Ishikawa (cell line): ENCODE measurements around the gene TSPEAR.

ENCODE experiments used
- CEBPB ChIP-seq: IDR thresholded peaks from 2 replicates; pipeline ENCODE4 v1.6.1; 2012
- CREB1 ChIP-seq: IDR thresholded peaks from 2 replicates; pipeline ENCODE4 v1.6.1; 2012; ENCODE audit warnings: low read depth
- EGR1 ChIP-seq: IDR thresholded peaks from 2 replicates; pipeline ENCODE4 v1.6.1; 2012
- EP300 ChIP-seq: IDR thresholded peaks from 2 replicates; pipeline ENCODE4 v1.6.1; 2012; ENCODE audit warnings: borderline replicate concordance
- FOXM1 ChIP-seq: IDR thresholded peaks from 2 replicates; pipeline ENCODE4 v1.6.1; 2012; ENCODE audit warnings: low read depth, borderline replicate concordance
- NFIC ChIP-seq: IDR thresholded peaks from 2 replicates; pipeline ENCODE4 v1.6.1; 2012
- RAD21 ChIP-seq: IDR thresholded peaks from 2 replicates; pipeline ENCODE4 v1.6.1; 2012; ENCODE audit warnings: low read depth
- TAF1 ChIP-seq: IDR thresholded peaks from 2 replicates; pipeline ENCODE4 v1.6.1; 2012; ENCODE audit warnings: low read depth, mild to moderate bottlenecking
- TCF12 ChIP-seq: IDR thresholded peaks from 2 replicates; pipeline ENCODE4 v1.6.1; 2012; ENCODE audit warnings: low read depth
- TEAD4 ChIP-seq: IDR thresholded peaks from 2 replicates; pipeline ENCODE4 v1.6.1; 2012
- YY1 ChIP-seq: IDR thresholded peaks from 2 replicates; pipeline ENCODE4 v1.6.1; 2012; ENCODE audit warnings: low read depth
- ZBTB7A ChIP-seq: IDR thresholded peaks from 2 replicates; pipeline ENCODE4 v1.6.1; 2012; ENCODE audit warnings: low read depth
- TF ChIP-seq, protein P1 (sequence below): IDR thresholded peaks from 2 replicates; pipeline ENCODE4 v1.6.1; 2012
- TF ChIP-seq, protein P2 (sequence below): IDR thresholded peaks from 2 replicates; pipeline ENCODE4 v1.6.1; 2012
- TF ChIP-seq, protein P3 (sequence below): IDR thresholded peaks from 2 replicates; pipeline ENCODE4 v1.6.1; 2012; ENCODE audit warnings: low read depth, mild to moderate bottlenecking

Gene TSPEAR

DNA sequence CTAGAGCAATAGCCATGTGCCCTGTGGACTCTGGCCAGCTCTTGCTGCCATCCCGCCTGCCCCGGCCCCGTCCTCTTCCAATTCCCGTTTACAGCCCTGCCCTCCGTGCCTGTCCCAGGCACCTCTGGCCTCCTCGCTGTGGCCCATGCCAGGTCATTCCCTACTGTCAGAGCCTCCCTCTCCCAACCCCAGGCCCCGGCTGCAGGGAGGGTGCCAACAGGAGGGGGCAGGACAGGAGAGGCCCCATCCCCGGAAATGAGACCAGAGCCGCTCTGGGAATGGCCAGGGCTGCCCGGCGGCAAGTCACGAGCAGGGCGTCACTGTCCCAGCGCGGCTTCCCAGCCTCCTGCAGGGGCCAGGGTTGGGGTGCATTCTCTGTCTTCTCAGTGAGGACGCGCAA lies 23.5 kb upstream of the TSPEAR start:
- TF ChIP-seq, protein P1, sequence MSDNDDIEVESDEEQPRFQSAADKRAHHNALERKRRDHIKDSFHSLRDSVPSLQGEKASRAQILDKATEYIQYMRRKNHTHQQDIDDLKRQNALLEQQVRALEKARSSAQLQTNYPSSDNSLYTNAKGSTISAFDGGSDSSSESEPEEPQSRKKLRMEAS: no peak
- TF ChIP-seq TEAD4 (no peak), NFIC (no peak), FOXM1 (no peak), CEBPB (no peak), RAD21 (no peak), TAF1 (no peak), EGR1 (no peak), EP300 (no peak), YY1 (no peak)

DNA sequence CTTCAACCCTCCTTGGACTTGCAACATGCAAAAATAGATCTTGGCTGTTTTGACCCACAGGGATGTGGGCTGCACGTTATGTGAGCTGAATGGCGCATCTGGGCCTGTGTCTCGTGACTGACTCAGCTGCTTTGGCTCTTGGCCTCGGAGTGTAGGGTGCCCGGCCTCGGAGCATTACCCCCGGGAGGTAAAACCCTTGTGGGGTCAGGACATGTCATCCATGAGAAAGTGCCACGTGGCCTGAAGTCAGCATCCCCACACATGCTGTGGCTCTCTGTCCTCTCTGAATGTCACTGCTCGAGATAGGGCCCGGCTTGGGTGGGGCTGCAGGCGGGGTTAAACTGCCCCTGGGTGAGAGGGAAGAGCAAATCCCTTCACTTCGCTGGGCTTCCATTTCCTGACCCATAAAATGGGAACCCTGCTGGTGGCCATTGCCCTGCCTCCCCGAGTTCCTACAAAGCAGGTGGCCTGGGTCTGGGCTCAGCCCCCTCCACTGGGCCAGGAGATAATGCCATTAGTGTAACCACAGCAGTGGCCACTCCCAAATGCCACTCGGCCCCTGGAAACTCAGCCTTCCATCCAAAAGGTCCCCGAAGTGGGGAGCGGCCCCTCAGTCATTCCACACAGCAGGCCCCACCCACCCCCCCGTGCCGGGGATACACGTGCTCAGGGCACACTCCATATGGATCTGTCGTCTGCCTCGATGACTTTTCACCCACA lies 22.8 kb upstream of the TSPEAR start:
- TF ChIP-seq TCF12 (no peak), CEBPB (no peak), ZBTB7A (no peak), YY1 (no peak), TAF1 (no peak), FOXM1 (no peak), TEAD4 (no peak), CREB1 (no peak)
- TF ChIP-seq, protein P2, sequence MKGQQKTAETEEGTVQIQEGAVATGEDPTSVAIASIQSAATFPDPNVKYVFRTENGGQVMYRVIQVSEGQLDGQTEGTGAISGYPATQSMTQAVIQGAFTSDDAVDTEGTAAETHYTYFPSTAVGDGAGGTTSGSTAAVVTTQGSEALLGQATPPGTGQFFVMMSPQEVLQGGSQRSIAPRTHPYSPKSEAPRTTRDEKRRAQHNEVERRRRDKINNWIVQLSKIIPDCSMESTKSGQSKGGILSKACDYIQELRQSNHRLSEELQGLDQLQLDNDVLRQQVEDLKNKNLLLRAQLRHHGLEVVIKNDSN: no peak
- TF ChIP-seq, protein P1: no peak
- TF ChIP-seq, protein P3, sequence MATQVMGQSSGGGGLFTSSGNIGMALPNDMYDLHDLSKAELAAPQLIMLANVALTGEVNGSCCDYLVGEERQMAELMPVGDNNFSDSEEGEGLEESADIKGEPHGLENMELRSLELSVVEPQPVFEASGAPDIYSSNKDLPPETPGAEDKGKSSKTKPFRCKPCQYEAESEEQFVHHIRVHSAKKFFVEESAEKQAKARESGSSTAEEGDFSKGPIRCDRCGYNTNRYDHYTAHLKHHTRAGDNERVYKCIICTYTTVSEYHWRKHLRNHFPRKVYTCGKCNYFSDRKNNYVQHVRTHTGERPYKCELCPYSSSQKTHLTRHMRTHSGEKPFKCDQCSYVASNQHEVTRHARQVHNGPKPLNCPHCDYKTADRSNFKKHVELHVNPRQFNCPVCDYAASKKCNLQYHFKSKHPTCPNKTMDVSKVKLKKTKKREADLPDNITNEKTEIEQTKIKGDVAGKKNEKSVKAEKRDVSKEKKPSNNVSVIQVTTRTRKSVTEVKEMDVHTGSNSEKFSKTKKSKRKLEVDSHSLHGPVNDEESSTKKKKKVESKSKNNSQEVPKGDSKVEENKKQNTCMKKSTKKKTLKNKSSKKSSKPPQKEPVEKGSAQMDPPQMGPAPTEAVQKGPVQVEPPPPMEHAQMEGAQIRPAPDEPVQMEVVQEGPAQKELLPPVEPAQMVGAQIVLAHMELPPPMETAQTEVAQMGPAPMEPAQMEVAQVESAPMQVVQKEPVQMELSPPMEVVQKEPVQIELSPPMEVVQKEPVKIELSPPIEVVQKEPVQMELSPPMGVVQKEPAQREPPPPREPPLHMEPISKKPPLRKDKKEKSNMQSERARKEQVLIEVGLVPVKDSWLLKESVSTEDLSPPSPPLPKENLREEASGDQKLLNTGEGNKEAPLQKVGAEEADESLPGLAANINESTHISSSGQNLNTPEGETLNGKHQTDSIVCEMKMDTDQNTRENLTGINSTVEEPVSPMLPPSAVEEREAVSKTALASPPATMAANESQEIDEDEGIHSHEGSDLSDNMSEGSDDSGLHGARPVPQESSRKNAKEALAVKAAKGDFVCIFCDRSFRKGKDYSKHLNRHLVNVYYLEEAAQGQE: no peak

DNA sequence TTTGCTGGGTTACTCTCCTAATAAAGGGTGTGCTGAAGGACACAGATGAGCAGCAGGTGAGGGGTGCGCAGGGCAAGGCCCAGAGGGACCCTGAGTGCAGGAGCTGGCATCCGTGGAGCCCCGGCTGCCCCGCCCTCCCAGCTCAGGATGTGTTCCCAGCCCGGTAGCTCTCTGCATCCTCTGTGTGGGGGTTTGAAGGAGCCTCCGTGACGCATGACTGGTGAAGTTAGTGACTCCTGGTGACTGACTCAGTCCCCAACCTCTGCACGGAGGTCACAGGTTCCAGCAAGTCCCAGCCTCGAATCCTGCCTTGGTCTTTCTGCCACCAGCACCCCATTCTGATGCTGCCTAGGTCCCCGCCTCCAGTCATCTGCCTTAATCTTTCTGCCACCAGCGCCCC lies 21.6 kb upstream of the TSPEAR start:
- no peak for TF ChIP-seq RAD21
- TF ChIP-seq FOXM1: no peak
- TF ChIP-seq, protein P3: no peak
- TF ChIP-seq TCF12: no peak
- no peak for TF ChIP-seq EP300
- TF ChIP-seq TEAD4: no peak
- TF ChIP-seq CEBPB: no peak
- no peak for TF ChIP-seq YY1
- TF ChIP-seq, protein P2: no peak
- no peak for TF ChIP-seq NFIC
- TF ChIP-seq EGR1: no peak
- TF ChIP-seq ZBTB7A: no peak
- TF ChIP-seq TAF1: no peak
- no peak for TF ChIP-seq CREB1
- TF ChIP-seq, protein P1: no peak

DNA sequence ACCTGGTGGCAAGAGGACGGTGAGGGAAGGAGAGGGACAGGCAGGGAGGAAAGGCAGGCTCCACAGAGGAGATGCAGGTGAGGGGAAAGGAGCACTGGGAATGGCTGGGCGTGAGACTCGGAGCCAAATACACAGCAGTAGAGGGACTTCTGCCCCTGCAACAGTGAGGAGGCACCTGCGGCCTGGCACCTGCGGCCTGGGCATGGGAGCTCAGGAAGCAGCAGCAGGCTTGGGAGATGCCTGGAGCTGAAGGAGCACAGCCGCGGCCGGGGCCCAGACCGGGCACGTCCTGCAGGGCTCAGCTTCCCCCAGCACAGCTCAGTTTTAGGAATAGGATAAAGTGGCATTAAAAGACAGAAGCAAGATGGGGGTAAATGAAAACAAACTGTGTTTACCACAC lies 20.9 kb upstream of the TSPEAR start:
- TF ChIP-seq, protein P1: no peak
- TF ChIP-seq TAF1 (no peak), RAD21 (no peak), ZBTB7A (no peak), CEBPB (no peak), EP300 (no peak), EGR1 (no peak), NFIC (no peak), TEAD4 (no peak), CREB1 (no peak), FOXM1 (no peak), TCF12 (no peak), YY1 (no peak)
- TF ChIP-seq, protein P3: no peak
- TF ChIP-seq, protein P2: no peak
